GM23248 (cell line): Measurements from ENCODE around the gene VN1R5. TPM values are rescaled to one million over a fixed set of nuclear protein-coding genes. Genes with fewer than 3 reads are reported as not detected.

Experiments
- DNase-seq: peaks from one replicate; pipeline ENCODE4 v3.0.0-alpha.2; 2015
- H2AFZ ChIP-seq: fragments of 200-600 bp; sonication (generic); 2 replicates; pipeline ENCODE4 v1.6.1; 2016; ENCODE audit warnings: antibody characterized with exemption
- H3F3A ChIP-seq: fragments of 200-600 bp; sonication (generic); 2 replicates; pipeline ENCODE4 v1.6.1; 2016; ENCODE audit warnings: mild to moderate bottlenecking, antibody characterized with exemption, mixed run types; ENCODE audit not compliant: insufficient read depth
- H3K27ac ChIP-seq: fragments of 200-600 bp; sonication (generic); 2 replicates; pipeline ENCODE4 v1.5.1; 2016; ENCODE audit warnings: mild to moderate bottlenecking
- H3K27me3 ChIP-seq: fragments of 200-600 bp; sonication (generic); replicated peaks from 2 replicates; pipeline ENCODE4 v1.6.1; 2016; ENCODE audit warnings: mild to moderate bottlenecking; ENCODE audit not compliant: insufficient read depth
- H3K36me3 ChIP-seq: fragments of 200-600 bp; sonication (generic); 2 replicates; pipeline ENCODE4 v1.6.1; 2016; ENCODE audit warnings: low read depth, mild to moderate bottlenecking
- H3K4me1 ChIP-seq: fragments of 200-600 bp; sonication (generic); 2 replicates; pipeline ENCODE4 v1.6.1; 2016; ENCODE audit warnings: mild to moderate bottlenecking; ENCODE audit not compliant: insufficient read depth
- H3K4me2 ChIP-seq: fragments of 200-600 bp; sonication (generic); one replicate; pipeline ENCODE4 v1.6.1; 2016; ENCODE audit warnings: mild to moderate bottlenecking; ENCODE audit not compliant: unreplicated experiment
- H3K4me3 ChIP-seq: fragments of 200-600 bp; sonication (generic); 2 replicates; pipeline ENCODE4 v1.5.1; 2016; ENCODE audit warnings: mild to moderate bottlenecking
- H3K79me2 ChIP-seq: fragments of 200-600 bp; sonication (generic); 2 replicates; pipeline ENCODE4 v1.6.1; 2016; ENCODE audit warnings: mild to moderate bottlenecking; ENCODE audit not compliant: insufficient read depth
- H3K9ac ChIP-seq: fragments of 200-600 bp; sonication (generic); 2 replicates; pipeline ENCODE4 v1.6.1; 2016; ENCODE audit warnings: mild to moderate bottlenecking
- H3K9me2 ChIP-seq: fragments of 200-600 bp; sonication (generic); 2 replicates; pipeline ENCODE4 v1.6.1; 2016; ENCODE audit warnings: mixed run types, mild to moderate bottlenecking, moderate library complexity; ENCODE audit not compliant: insufficient read depth
- H3K9me3 ChIP-seq: fragments of 200-600 bp; sonication (generic); one replicate; pipeline ENCODE4 v1.6.1; 2017; ENCODE audit warnings: low read depth
- H4K20me1 ChIP-seq: fragments of 200-600 bp; sonication (generic); 2 replicates; pipeline ENCODE4 v1.6.0; 2016; ENCODE audit not compliant: insufficient read depth
- EZH2 ChIP-seq: fragments of 200-600 bp; sonication (generic); IDR thresholded peaks from 2 replicates; pipeline ENCODE4 v1.6.1; 2018; ENCODE audit warnings: antibody characterized with exemption, mild to moderate bottlenecking; ENCODE audit not compliant: insufficient read depth, poor library complexity, severe bottlenecking
- EZH2phosphoT487 ChIP-seq: fragments of 200-600 bp; sonication (generic); IDR thresholded peaks from 2 replicates; pipeline ENCODE4 v1.6.1; 2018; ENCODE audit warnings: antibody characterized with exemption, moderate library complexity, mild to moderate bottlenecking, low read depth; ENCODE audit not compliant: insufficient read depth
- WGBS, 2 experiments: methylation state at CpG; one replicate each; pipeline ENCODE4 v1.1.6; 2015 to 2017; ENCODE audit warnings: low lambda C conversion rate in 2 of 2, low coverage in 1 of 2; ENCODE audit errors: missing lambda C conversion rate in 2 of 2; 5-methylcytosine and 5-hydroxymethylcytosine counted together
- in situ Hi-C: fragments of 300-500 bp; cut with MboI; formaldehyde crosslinking; loops from 2 replicates; pipeline ENCODE4 v1.15.0; 2020
- polyA plus RNA-seq: library from polyadenylated mRNA; unstranded; fragments of >200 nt; fragmentation: Nextera tagmentation; extraction: Ambion mirVana; gene quantifications from 2 replicates; pipeline ENCODE4 v1.2.1, GENCODE V29; 2016
- total RNA-seq: library from RNA; depleted of rRNA; stranded (reverse); fragments of >200 nt; shearing (Covaris generic); gene quantifications from 2 replicates; pipeline ENCODE4 v1.2.3, GENCODE V29; 2014

VN1R5 gene
- total and polyA plus RNA-seq, 2 experiments from 2014 or later, result not detected

- in situ Hi-C loops, result no loop called here
- no peak for DNase-seq
- Histone ChIP-seq H4K20me1 (no peaks in the 10 kb centered on the region), H3K79me2 (no peaks in the 10 kb centered on the region), H3K9me2 (no peaks in the 10 kb centered on the region), H3F3A (no peaks in the 10 kb centered on the region), H3K4me2 (no peak overlapping the region), H3K9me3 (no peaks in the 10 kb centered on the region), H3K4me3 (no peak overlapping the region), H3K9ac (no peak overlapping the region), H3K4me1 (no peaks in the 10 kb centered on the region), H2AFZ (no peak overlapping the region), H3K27me3 (no peaks in the 10 kb centered on the region), H3K36me3 (no peaks in the 10 kb centered on the region), H3K27ac (no peak overlapping the region)
- 29 to 34% methylated on average over 3 of the region's 3 CpGs for WGBS, 2 experiments
- TF ChIP-seq EZH2phosphoT487 (no peak), EZH2 (no peak)
Measured at GRCh38 chr1:247274605-247275256, 18.9 kb downstream of the VN1R5 start.

GRCh38 chr1:247277191-247277590 lies 21.3 kb downstream of the VN1R5 start:
- Histone ChIP-seq H3K9me2 (no peaks in the 10 kb centered on the region), H3K27me3 (no peaks in the 10 kb centered on the region), H3K9me3 (no peaks in the 10 kb centered on the region), H3K4me2 (no peak overlapping the region), H3K79me2 (no peaks in the 10 kb centered on the region), H3K27ac (no peak overlapping the region), H3K36me3 (no peaks in the 10 kb centered on the region), H3F3A (no peaks in the 10 kb centered on the region), H3K4me1 (no peaks in the 10 kb centered on the region; the same call in 1 of the 2 replicates), H4K20me1 (no peaks in the 10 kb centered on the region), H3K9ac (no peak overlapping the region), H2AFZ (no peak overlapping the region), H3K4me3 (no peak overlapping the region)
- DNase-seq, result no peak
- WGBS, 2 experiments, result 92 to 100% methylated on average over 2 of the region's 2 CpGs
- no peak for TF ChIP-seq EZH2
- TF ChIP-seq EZH2phosphoT487, result no peak
- in situ Hi-C loops, result no loop called here

GRCh38 chr1:247281001-247281574 lies 25.2 kb downstream of the VN1R5 start:
- Histone ChIP-seq H4K20me1 (no peaks in the 10 kb centered on the region), H3K9ac (no peak overlapping the region), H3K79me2 (no peaks in the 10 kb centered on the region), H3F3A (no peaks in the 10 kb centered on the region), H3K9me3 (no peaks in the 10 kb centered on the region), H3K27ac (no peak overlapping the region), H3K4me1 (no peaks in the 10 kb centered on the region; the same call in 1 of the 2 replicates), H2AFZ (0 out of 2 replicates have a peak overlapping the region, but pooled peaks have one; percentile 12), H3K27me3 (no peaks in the 10 kb centered on the region), H3K4me3 (no peak overlapping the region), H3K9me2 (no peaks in the 10 kb centered on the region), H3K4me2 (no peak overlapping the region), H3K36me3 (no peaks in the 10 kb centered on the region)
- in situ Hi-C loops, result no loop called here
- WGBS, 2 experiments, result 34 to 37% methylated on average over 5 of the region's 5 CpGs
- DNase-seq, result peak; percentile 15
- TF ChIP-seq EZH2, result no peak
- TF ChIP-seq EZH2phosphoT487, result no peak

- no peaks in the 10 kb centered on the region for H3K36me3 ChIP-seq
- no peak overlapping the region for H2AFZ ChIP-seq
- no peaks in the 10 kb centered on the region for H3K27me3 ChIP-seq
- H3K27ac ChIP-seq, result no peak overlapping the region
- H3K79me2 ChIP-seq, result no peaks in the 10 kb centered on the region
- no peak overlapping the region for H3K9ac ChIP-seq
- WGBS, 2 experiments, result 80 to 82% methylated on average over 23 of the region's 23 CpGs
- no peaks in the 10 kb centered on the region for H3K9me3 ChIP-seq
- TF ChIP-seq EZH2 (no peak), EZH2phosphoT487 (no peak)
- H3K4me3 ChIP-seq, result no peak overlapping the region
- DNase-seq, result no peak
- H3K4me1 ChIP-seq, result no peaks in the 10 kb centered on the region
- H3K4me2 ChIP-seq, result no peak overlapping the region
- no peaks in the 10 kb centered on the region for H3K9me2 ChIP-seq
- no peaks in the 10 kb centered on the region for H4K20me1 ChIP-seq
- H3F3A ChIP-seq, result no peaks in the 10 kb centered on the region
- in situ Hi-C loops, result no loop called here
Measured at GRCh38 chr1:247286134-247286670, 30.3 kb downstream of the VN1R5 start.
